GM18868 (cell line): ENCODE measurements around the gene ABCC10.
"Not testable (repeated sequence)": the region's sequence is repeated elsewhere in the genome, so short reads cannot be mapped to it uniquely, and the experiment has no call there.

Experiments
- ATAC-seq: cut with Tn5 transposase; IDR thresholded peaks from one replicate; pipeline ENCODE4 v1.9.1; 2021; ENCODE audit warnings: mild to moderate bottlenecking, moderate library complexity; ENCODE audit not compliant: unreplicated experiment

The ABCC10 gene

DNA sequence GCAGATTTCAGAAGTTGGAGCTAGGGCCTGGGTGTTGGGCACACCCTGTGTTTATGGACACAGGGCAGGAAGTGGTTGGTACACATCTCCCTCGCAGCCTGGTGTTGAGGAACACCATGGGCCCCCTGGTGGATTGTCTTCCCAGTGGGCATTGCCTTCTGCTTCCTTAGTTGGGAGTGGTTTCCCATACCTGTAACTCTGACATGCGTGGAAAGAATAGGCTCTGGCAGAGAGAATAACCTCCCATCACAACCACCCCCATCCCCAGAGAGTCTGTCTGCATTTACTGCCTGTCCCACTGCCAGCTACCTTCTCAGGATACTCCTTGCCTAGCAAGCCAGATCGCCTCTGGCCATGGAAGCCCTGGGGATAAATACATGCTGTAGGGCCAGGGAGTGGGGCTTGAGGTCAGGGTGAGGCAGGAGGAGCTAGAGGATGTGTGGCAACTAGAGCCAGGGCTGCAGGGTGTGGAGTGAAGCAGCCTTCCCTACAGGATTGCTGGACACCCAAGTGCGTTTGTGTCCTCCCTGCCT, 68.1 kb downstream of the ABCC10 start:
- ATAC-seq: no peak

DNA sequence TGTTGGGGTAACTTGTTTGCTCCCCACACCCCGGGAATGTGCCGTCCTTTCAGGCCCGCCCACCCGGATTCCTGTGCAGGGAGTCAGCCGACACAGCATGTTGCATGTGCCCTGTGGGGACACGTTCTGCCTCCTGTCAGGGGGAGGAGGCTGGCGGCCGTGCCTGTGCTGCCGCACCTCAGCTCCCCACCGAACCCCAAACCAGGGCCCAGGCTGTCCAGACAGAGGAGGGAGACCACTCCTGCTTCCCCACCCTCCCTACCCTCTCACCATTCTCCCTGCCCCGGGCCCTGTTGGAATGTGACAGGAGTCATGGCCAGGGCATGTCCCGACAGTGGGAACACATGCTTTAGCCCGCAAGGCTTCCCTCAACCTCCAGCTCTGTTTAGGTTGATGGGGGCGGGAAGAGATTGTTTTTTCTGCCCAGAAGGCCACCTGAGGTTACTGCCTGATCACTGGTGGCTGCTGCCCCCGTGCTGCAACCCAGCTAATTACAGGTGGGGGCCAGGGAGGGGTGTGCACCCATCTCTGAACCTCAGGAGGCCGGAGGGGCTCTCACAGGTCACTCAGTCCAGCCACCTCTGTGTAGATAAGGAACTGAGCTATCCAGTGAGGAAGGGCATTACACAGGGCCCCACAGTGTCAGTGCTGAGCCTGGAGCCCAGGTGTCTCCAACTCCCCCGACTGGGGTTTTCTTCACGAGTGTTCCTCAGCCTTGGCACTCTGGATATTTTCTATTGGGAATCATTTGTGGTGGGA, 69.2 kb downstream of the ABCC10 start:
- ATAC-seq: no peak

DNA sequence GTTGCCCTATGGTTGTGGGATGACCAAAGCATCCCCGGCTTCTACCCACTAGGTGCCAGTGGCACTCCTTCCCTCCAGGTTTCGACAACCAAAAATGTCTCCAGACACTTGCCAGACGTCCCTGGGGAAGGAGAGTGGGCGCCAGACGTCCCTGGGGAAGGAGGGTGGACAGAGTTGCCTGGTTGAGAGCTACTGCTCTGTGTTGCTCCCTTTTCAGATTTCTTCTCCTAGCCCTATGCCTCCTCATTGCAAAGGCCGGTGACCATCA, 69.7 kb downstream of the ABCC10 start:
- ATAC-seq: no peak

- no peak for ATAC-seq
Observed at GRCh38 chr6:43497689-43498088, 70.3 kb downstream of the ABCC10 start.

DNA sequence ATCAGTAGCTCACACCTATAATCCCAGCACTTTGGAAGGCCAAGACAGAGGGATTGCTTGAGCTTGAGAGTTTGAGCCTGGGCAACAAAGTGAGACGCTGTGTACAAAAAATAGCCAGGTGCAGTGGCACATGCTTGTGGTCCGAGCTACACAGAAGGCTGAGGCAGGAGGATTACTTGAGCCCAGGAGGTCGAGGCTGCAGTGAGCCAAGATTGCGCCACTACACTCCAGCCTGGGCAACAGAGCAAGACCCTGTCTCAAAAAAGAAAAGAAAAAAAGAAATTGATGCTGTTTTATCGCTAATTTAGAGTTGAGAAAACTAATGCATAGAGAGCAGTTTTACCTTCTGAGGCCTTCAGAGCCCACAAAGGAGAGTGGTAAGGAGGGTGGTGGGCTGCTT, 71.0 kb downstream of the ABCC10 start:
- not testable (repeated sequence) for ATAC-seq

DNA sequence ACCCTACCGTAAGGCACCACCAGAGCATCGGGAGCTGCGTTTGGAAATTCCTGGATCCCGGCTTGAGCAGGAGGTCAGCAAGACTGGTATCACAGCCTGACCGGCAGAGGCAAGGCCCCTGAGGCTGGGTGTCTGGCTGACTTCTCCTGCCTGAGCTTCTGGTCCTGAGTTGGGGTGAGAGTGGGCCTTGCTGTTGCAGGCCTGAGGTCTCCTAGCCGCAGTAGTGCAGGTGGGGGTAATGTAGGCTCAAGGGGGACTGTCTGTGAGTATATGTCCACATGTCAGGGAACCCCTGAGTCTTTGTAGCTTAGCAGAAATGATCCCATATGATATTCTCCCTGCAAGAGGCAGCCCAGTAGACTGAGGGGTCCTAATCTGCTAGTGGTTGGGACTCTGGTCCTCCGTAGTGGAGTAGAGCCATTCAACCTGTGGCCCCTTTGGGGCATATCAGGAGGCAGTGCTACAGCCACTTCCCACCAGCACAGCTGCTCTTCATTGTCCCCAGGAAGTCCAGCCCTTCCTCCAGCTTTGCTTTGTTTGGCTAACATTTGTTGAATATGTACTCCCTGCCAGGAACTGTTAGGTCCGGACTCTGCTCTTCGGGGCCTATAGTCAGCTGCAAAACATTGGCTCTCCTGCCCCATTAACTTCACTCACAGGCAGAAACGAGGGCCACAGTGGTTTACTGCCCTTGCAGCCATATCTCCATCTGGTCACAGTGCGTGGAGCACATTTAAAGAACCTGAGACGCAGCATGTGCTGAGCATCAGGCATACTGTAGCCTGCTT, 71.9 kb downstream of the ABCC10 start:
- ATAC-seq: no peak
